Coronary artery (tissue), 2 donors: ENCODE measurements around the gene HEPACAM.
"Not testable (repeated sequence)": the region's sequence is repeated elsewhere in the genome, so short reads cannot be mapped to it uniquely, and the experiment has no call there.

Source experiments
- DNase-seq: peaks from one replicate; pipeline ENCODE4 v3.0.0-alpha.2; 2017; ENCODE audit warnings: low spot score
- H3K27ac ChIP-seq, 2 donors: fragments of 200-600 bp; sonication (generic); one replicate each; pipeline ENCODE4 v1.5.1; 2016 to 2019
- H3K4me3 ChIP-seq: fragments of 200-600 bp; sonication (generic); 2 replicates; pipeline ENCODE4 v1.5.1; 2016; ENCODE audit warnings: mild to moderate bottlenecking, moderate library complexity
- CTCF ChIP-seq: fragments of 200-600 bp; sonication (generic); IDR thresholded peaks from one replicate; pipeline ENCODE4 v1.5.1; 2019; ENCODE audit warnings: antibody characterized with exemption

Gene HEPACAM

GRCh38 chr11:124976531-124976930 lies 40.7 kb upstream of the HEPACAM start:
- DNase-seq: no peak
- no peak overlapping the region for H3K27ac ChIP-seq
- no peak for TF ChIP-seq CTCF

GRCh38 chr11:124971810-124972209 lies 36.0 kb upstream of the HEPACAM start:
- H3K27ac ChIP-seq: no peak overlapping the region
- no peak for DNase-seq
- H3K4me3 ChIP-seq: no peak overlapping the region
- TF ChIP-seq CTCF: no peak

More at GRCh38 chr11:124976531-124976930, 40.7 kb upstream of the HEPACAM start:
- no peak overlapping the region for H3K4me3 ChIP-seq

- TF ChIP-seq CTCF: no peak
- no peak overlapping the region for H3K4me3 ChIP-seq
- H3K27ac ChIP-seq: no peak overlapping the region
- no peak for DNase-seq
These were observed 35.1 kb upstream of the HEPACAM start for GRCh38 chr11:124970925-124971324.

- not testable (repeated sequence) for DNase-seq, H3K4me3 ChIP-seq, H3K27ac ChIP-seq
These were observed 32.4 kb upstream of the HEPACAM start for GRCh38 chr11:124968197-124968596.

GRCh38 chr11:124961972-124962609 lies 26.2 kb upstream of the HEPACAM start:
- Histone ChIP-seq H3K4me3 (no peak overlapping the region), H3K27ac (no peak overlapping the region)
- no peak for DNase-seq
- TF ChIP-seq CTCF: no peak

GRCh38 chr11:124955035-124955434 lies 19.2 kb upstream of the HEPACAM start:
- no peak overlapping the region for H3K27ac ChIP-seq
- DNase-seq: no peak

GRCh38 chr11:124954590-124954955 lies 18.7 kb upstream of the HEPACAM start:
- DNase-seq: no peak
- peak overlapping the region; percentile 81 for H3K4me3 ChIP-seq
- TF ChIP-seq CTCF: no peak

More at GRCh38 chr11:124955035-124955434, 19.2 kb upstream of the HEPACAM start:
- no peak for TF ChIP-seq CTCF
- H3K4me3 ChIP-seq: no peak overlapping the region

More at GRCh38 chr11:124954590-124954955, 18.7 kb upstream of the HEPACAM start:
- H3K27ac ChIP-seq: no peak overlapping the region
